ENCODE data around the gene INPP5K.

DNA sequence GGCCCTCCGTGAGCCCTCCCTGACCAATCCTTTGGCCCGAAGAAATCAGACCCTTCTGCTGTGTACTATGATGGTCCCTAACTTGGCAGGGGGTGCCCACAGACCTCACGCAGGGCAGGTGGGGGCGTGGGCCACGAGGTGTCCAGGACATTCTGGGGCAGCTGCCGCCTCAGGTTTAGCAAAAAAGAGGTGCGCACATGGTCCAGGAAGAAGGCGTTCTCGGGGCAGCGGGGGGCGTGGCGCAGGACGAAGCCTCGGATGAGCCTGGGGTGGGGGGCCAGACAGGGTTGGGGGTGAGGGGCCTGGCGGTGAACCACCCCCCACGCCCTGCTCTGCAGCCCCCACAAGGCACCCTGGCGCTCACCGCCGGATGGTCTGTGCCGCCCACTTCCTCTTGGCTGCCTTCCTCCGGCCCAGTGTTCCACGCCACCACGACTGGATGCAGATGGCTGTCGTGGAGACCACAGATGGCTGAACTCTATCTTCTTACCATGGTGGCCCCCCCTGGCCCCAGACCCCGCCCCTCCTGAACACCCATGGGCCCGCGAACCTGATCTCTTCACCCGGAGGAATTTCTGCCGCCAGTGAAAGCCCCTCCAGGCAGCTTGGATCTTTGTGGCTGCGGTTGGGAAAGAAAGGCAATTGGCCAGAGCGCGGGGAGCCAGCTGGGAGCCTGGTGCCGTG is 46.2 kb downstream of the INPP5K start:
- no peak for TF ChIP-seq POLR2AphosphoS5 (IDR thresholded peaks at IDR 0.05; ENCODE audit: borderline replicate concordance, low read depth, low read length)
- no peak for TF ChIP-seq EZH2 (IDR thresholded peaks at IDR 0.05)
- no peak for TF ChIP-seq FOXP2 (optimal IDR thresholded peaks at IDR 0.05; ENCODE audit: control extremely low read depth, extremely low read length, insufficient read depth)

Measured in SK-N-MC (cell line).